ENCODE results near the gene CCNE1. TPM values are rescaled to one million over a fixed set of nuclear protein-coding genes. Genes with fewer than 3 reads are reported as not detected.

The CCNE1 gene
- 4.1 TPM for total RNA-seq
- long read RNA-seq, transcript CCNE1-201 (12 exons, 2,043 nt): major isoform, 5 of 8 reads
- long read RNA-seq, partial matches to known transcripts: 0 of 8 reads
- long read RNA-seq, other reads (novel, unspliced or antisense): 3 of 8 reads

- ATAC-seq (ENCODE audit: poor library complexity) (peak; percentile 98), DNase-seq (peak; percentile 97)
- intact Hi-C loops (cut with DNase I): loop anchor here (2.0 kb wide), 1 partner anchor 33 kb away; no protein-coding TSS in a partner anchor
Observed at GRCh38 chr19:29811125-29812079, at the start of gene CCNE1. Gene CCNE1 (plus strand): TSS chr19:29811991. CDS start chr19:29812556, 565 bp downstream.

- ATAC-seq (ENCODE audit: poor library complexity) (no peak), DNase-seq (no peak)
- intact Hi-C loops (cut with DNase I): loop anchor here (5.0 kb wide), 1 partner anchor 114 kb away; no protein-coding TSS in a partner anchor
Observed at GRCh38 chr19:29763196-29763595, 48.6 kb upstream of the CCNE1 start.

- ATAC-seq (ENCODE audit: poor library complexity) (no peak), DNase-seq (no peak)
- intact Hi-C loops (cut with DNase I): loop anchor here (5.0 kb wide), 1 partner anchor 113 kb away; no protein-coding TSS in a partner anchor
Observed at GRCh38 chr19:29764361-29764760, 47.4 kb upstream of the CCNE1 start.

GRCh38 chr19:29766100-29766499 lies 45.7 kb upstream of the CCNE1 start:
- intact Hi-C loops (cut with DNase I): no loop called here
- ATAC-seq (ENCODE audit: poor library complexity) (no peak), DNase-seq (no peak)

GRCh38 chr19:29767039-29767735 lies 44.6 kb upstream of the CCNE1 start:
- intact Hi-C loops (cut with DNase I): no loop called here
- no peak for ATAC-seq (ENCODE audit: poor library complexity)
- DNase-seq: no peak

- DNase-seq: no peak
- no peak for ATAC-seq (ENCODE audit: poor library complexity)
- intact Hi-C loops (cut with DNase I): no loop called here
Observed at GRCh38 chr19:29768166-29768565, 43.6 kb upstream of the CCNE1 start.

GRCh38 chr19:29769997-29770396 lies 41.8 kb upstream of the CCNE1 start:
- no peak for DNase-seq
- ATAC-seq (ENCODE audit: poor library complexity): no peak
- intact Hi-C loops (cut with DNase I): loop anchor here (2.0 kb wide), 1 partner anchor 101 kb away; no protein-coding TSS in a partner anchor

- no peak for DNase-seq
- no peak for ATAC-seq (ENCODE audit: poor library complexity)
- intact Hi-C loops (cut with DNase I): loop anchor here (2.0 kb wide), 1 partner anchor 100 kb away; no protein-coding TSS in a partner anchor
Observed at GRCh38 chr19:29770648-29771047, 41.1 kb upstream of the CCNE1 start.

GRCh38 chr19:29771708-29772414 lies 39.9 kb upstream of the CCNE1 start:
- intact Hi-C loops (cut with DNase I): loop anchor here (2.0 kb wide), 1 partner anchor 99 kb away; no protein-coding TSS in a partner anchor
- peak; percentile 71 for ATAC-seq (ENCODE audit: poor library complexity)
- DNase-seq: peak; percentile 58

GRCh38 chr19:29772696-29773095 lies 39.1 kb upstream of the CCNE1 start:
- DNase-seq (no peak), ATAC-seq (ENCODE audit: poor library complexity) (no peak)
- intact Hi-C loops (cut with DNase I): no loop called here

- intact Hi-C loops (cut with DNase I): no loop called here
- no peak for ATAC-seq (ENCODE audit: poor library complexity)
- DNase-seq: no peak
Observed at GRCh38 chr19:29773141-29773540, 38.6 kb upstream of the CCNE1 start.

GRCh38 chr19:29774126-29774525 lies 37.7 kb upstream of the CCNE1 start:
- DNase-seq: no peak
- intact Hi-C loops (cut with DNase I): no loop called here
- no peak for ATAC-seq (ENCODE audit: poor library complexity)

GRCh38 chr19:29777781-29778309 lies 33.9 kb upstream of the CCNE1 start:
- no peak for DNase-seq
- intact Hi-C loops (cut with DNase I): no loop called here
- ATAC-seq (ENCODE audit: poor library complexity): no peak

- no peak for ATAC-seq (ENCODE audit: poor library complexity)
- intact Hi-C loops (cut with DNase I): no loop called here
- no peak for DNase-seq
Observed at GRCh38 chr19:29779921-29780320, 31.9 kb upstream of the CCNE1 start.

GRCh38 chr19:29781386-29782259 lies 30.2 kb upstream of the CCNE1 start:
- ATAC-seq (ENCODE audit: poor library complexity) (no peak), DNase-seq (no peak)
- intact Hi-C loops (cut with DNase I): no loop called here

- intact Hi-C loops (cut with DNase I): no loop called here
- no peak for ATAC-seq (ENCODE audit: poor library complexity)
- DNase-seq: no peak
Observed at GRCh38 chr19:29782260-29782580, 29.6 kb upstream of the CCNE1 start.

- intact Hi-C loops (cut with DNase I): no loop called here
- DNase-seq: no peak
- no peak for ATAC-seq (ENCODE audit: poor library complexity)
Observed at GRCh38 chr19:29783627-29784190, 28.1 kb upstream of the CCNE1 start.

Data from Right ventricle myocardium superior (tissue), 1 donor.